ENCODE results near the gene SPACDR.

SPACDR gene

GRCh38 chr7:100413346-100413745 is 50.7 kb downstream of the SPACDR start:
- DNase-seq (ENCODE audit: low spot score), result no peak

DNA sequence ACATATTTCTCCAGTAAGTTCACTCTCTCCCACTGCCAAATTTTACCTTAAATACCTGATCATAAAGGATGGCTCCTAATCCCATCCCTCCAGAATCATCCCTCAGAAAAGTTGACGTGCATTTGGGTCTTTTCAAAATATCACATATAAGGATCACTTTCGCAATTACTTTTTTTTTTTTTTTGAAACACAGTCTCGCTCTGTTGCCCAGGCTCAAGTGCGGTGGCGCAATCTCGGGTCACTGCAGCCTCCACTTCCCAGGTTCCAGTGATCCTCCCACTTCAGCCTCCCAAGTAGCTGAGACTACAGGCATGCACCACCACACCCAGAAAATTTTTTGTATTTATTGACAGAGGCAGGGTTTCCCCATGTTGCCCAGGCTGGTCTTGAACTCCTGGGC is 53.0 kb downstream of the SPACDR start:
- no peak for DNase-seq (ENCODE audit: low spot score)

GRCh38 chr7:100407285-100408180 is 56.5 kb downstream of the SPACDR start:
- DNase-seq (ENCODE audit: low spot score), result peak; percentile 94

DNA sequence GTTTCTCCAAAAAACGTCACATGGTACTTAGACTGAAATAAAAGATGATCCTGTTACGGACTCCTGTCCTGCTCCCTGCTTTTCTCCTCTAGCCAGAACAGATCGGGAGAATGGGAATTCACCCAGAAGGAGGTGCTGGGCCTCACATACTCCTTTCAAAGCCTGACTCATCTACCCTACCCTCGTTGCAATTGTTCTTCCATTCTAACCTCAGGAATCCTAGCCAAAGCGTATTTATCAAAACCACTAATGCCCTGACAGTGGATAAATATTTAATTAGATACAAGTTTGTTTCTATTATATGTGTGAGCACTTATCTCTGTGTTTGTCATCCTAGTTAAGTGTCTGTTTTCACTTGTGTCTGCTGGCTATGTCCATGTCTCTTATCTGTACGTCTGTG is 57.3 kb downstream of the SPACDR start:
- DNase-seq (ENCODE audit: low spot score), result no peak
